Measurements from ENCODE around the gene ASIC1.

The ASIC1 gene

GRCh38 chr12:50104417-50105366, 47.3 kb downstream of the ASIC1 start:
- CTCF ChIA-PET, result interaction anchor here (0.9 to 2.8 kb wide), 8 partner anchors 16 to 138 kb away, joined by 3 to 15 read pairs (median 6); partner anchors contain the start of gene SMARCD1
- POLR2A ChIA-PET, result interaction anchor here (0.7 to 2.4 kb wide), 3 partner anchors 8 to 14 kb away, joined by 3 to 11 read pairs (median 3); partner anchors contain the start of gene COX14
- no peak for TF ChIP-seq CTCF (IDR thresholded peaks at IDR 0.05; ENCODE audit: control extremely low read depth, extremely low read depth, low read depth, missing control alignments)
- no peak for DNase-seq (ENCODE audit: extremely low spot score)

- CTCF ChIA-PET, result interaction anchor here (1.0 to 19.2 kb wide), 8 partner anchors 18 to 139 kb away, joined by 3 to 296 read pairs (median 4); partner anchors contain the start of gene SMARCD1
- POLR2A ChIA-PET, result interaction anchor here (1.3 kb wide), 1 partner anchor 9 kb away, joined by 3 read pairs; no protein-coding TSS in a partner anchor
- no peak for DNase-seq (ENCODE audit: extremely low spot score)
- TF ChIP-seq CTCF (IDR thresholded peaks at IDR 0.05; ENCODE audit: control extremely low read depth, extremely low read depth, low read depth, missing control alignments), result no peak
These were observed 48.6 kb downstream of the ASIC1 start for GRCh38 chr12:50105913-50106450.

- CTCF ChIA-PET, result interaction anchor here (1.2 to 19.2 kb wide), 7 partner anchors 17 to 140 kb away, joined by 3 to 296 read pairs (median 9); partner anchors contain the start of gene SMARCD1
- POLR2A ChIA-PET, result no interaction called here
These were observed 49.5 kb downstream of the ASIC1 start for GRCh38 chr12:50106907-50107306.

GRCh38 chr12:50107416-50108268, 50.2 kb downstream of the ASIC1 start:
- ChIA-PET POLR2A (no interaction called here), CTCF (interaction anchor here (1.3 to 19.2 kb wide), 7 partner anchors 8 to 141 kb away, joined by 3 to 296 read pairs (median 91); partner anchors contain the start of genes GPD1 and SMARCD1)

More at GRCh38 chr12:50106907-50107306, 49.5 kb downstream of the ASIC1 start:
- no peak for TF ChIP-seq CTCF (IDR thresholded peaks at IDR 0.05; ENCODE audit: control extremely low read depth, extremely low read depth, low read depth, missing control alignments)
- DNase-seq (ENCODE audit: extremely low spot score), result no peak

GRCh38 chr12:50109319-50109718, 51.9 kb downstream of the ASIC1 start:
- ChIA-PET CTCF (interaction anchor here (2.5 to 19.2 kb wide), 10 partner anchors 10 to 143 kb away, joined by 11 to 296 read pairs (median 54); partner anchors contain the start of genes GPD1 and SMARCD1), POLR2A (no interaction called here)
- no peak for DNase-seq (ENCODE audit: extremely low spot score)
- TF ChIP-seq CTCF (IDR thresholded peaks at IDR 0.05; ENCODE audit: control extremely low read depth, extremely low read depth, low read depth, missing control alignments), result no peak

More at GRCh38 chr12:50107416-50108268, 50.2 kb downstream of the ASIC1 start:
- no peak for TF ChIP-seq CTCF (IDR thresholded peaks at IDR 0.05; ENCODE audit: control extremely low read depth, extremely low read depth, low read depth, missing control alignments)
- DNase-seq (ENCODE audit: extremely low spot score), result no peak
